HCT116 (cell line): ENCODE results near the gene DAPK1. TPM values are rescaled to one million over a fixed set of nuclear protein-coding genes. Genes with fewer than 3 reads are reported as not detected.

Experiments used
- ATAC-seq: fragments of 200-7000 bp; cut with Tn5 transposase; 2 replicates; pipeline ENCODE4 v1.9.1; 2020; ENCODE audit warnings: mild to moderate bottlenecking, moderate library complexity
- BruUV-seq: library from RNA; stranded (reverse); fragments of 400-500 nt; replicated peaks from 2 replicates; lab custom pipeline; 2021; lab: Mats Ljungman, UMichigan
- CTCF ChIA-PET: fragments of 300-600 bp; sonication (Branson Sonifier 250); formaldehyde crosslinking; loops from one replicate; lab custom pipeline; 2021; ENCODE audit warnings: antibody characterized with exemption; lab: Charles Lee
- POLR2A ChIA-PET: fragments of 300-600, 350-600 bp; sonication (Branson Sonifier 250); formaldehyde crosslinking; loops from one replicate; lab custom pipeline; 2021; ENCODE audit warnings: antibody characterized with exemption; lab: Charles Lee
- RAD21 ChIA-PET, 2 experiments: fragments of 300-600 bp; sonication (Branson Sonifier 250); formaldehyde crosslinking; loops; one replicate each; lab custom pipeline; 2023; ENCODE audit warnings: low total read pairs in 2 of 2; ENCODE audit not compliant: uncharacterized antibody in 2 of 2, unreplicated experiment in 2 of 2, low non-redundant PET in 1 of 2; lab: Charles Lee
- DNase-seq: peaks from one replicate; pipeline ENCODE4 v3.0.0-alpha.2; 2010; ENCODE audit warnings: low read depth, low spot score
- H2AFZ ChIP-seq: fragments of 200-600 bp; shearing (Covaris generic), sonication (generic); 2 replicates; pipeline ENCODE4 v1.6.1; 2017; ENCODE audit warnings: low read depth, mixed run types, mixed read lengths, antibody characterized with exemption, low read length; ENCODE audit not compliant: poor library complexity, severe bottlenecking
- H3K27ac ChIP-seq: 2 replicates; pipeline ENCODE4 v1.5.1; 2012; ENCODE audit warnings: low read depth, low read length
- H3K27me3 ChIP-seq: fragments of 200-600 bp; sonication (generic); 2 replicates; pipeline ENCODE4 v1.6.1; 2016; ENCODE audit warnings: mixed run types, low read length, mixed read lengths; ENCODE audit not compliant: insufficient read depth
- H3K36me3 ChIP-seq, 2 experiments: fragments of 200-500 bp in 1 of 2; fragments of 200-600 bp in 1 of 2; sonication (Bioruptor generic) in 1 of 2; sonication (generic) in 1 of 2; 2 replicates each; pipeline versions ENCODE4 v1.5.1 to v1.6.1; 2014 to 2016; ENCODE audit warnings: low read length in 2 of 2, inconsistent platforms in 1 of 2, mixed read lengths in 1 of 2, mixed run types in 1 of 2; ENCODE audit not compliant: insufficient read depth in 2 of 2, control insufficient read depth in 1 of 2
- H3K4me1 ChIP-seq, 2 experiments: fragments of 200-600 bp in 1 of 2; sonication (generic) in 1 of 2; 2 replicates each; pipeline versions ENCODE4 v1.5.1 to v1.6.1; 2012 to 2017; ENCODE audit warnings: low read length in 2 of 2, inconsistent platforms in 1 of 2, mild to moderate bottlenecking in 1 of 2, mixed read lengths in 1 of 2, mixed run types in 1 of 2, moderate library complexity in 1 of 2; ENCODE audit not compliant: insufficient read depth in 2 of 2, control insufficient read depth in 1 of 2
- H3K4me2 ChIP-seq: fragments of 200-600 bp; sonication (generic); 2 replicates; pipeline ENCODE4 v1.6.1; 2017; ENCODE audit warnings: mixed run types, low read length, mixed read lengths
- H3K4me3 ChIP-seq, 2 experiments: fragments of 200-600 bp in 1 of 2; sonication (generic) in 1 of 2; replicated peaks in 1 of 2; 2 replicates each; pipeline ENCODE4 v1.5.1; 2011 to 2016; ENCODE audit warnings: low read length in 2 of 2, control low read depth in 1 of 2, low read depth in 1 of 2, mild to moderate bottlenecking in 1 of 2, mixed read lengths in 1 of 2, mixed run types in 1 of 2
- H3K79me2 ChIP-seq: fragments of 200-600 bp; sonication (generic); 2 replicates; pipeline ENCODE4 v1.6.1; 2017; ENCODE audit warnings: mild to moderate bottlenecking, mixed run types, low read length, moderate library complexity, mixed read lengths; ENCODE audit not compliant: insufficient read depth
- H3K9ac ChIP-seq: fragments of 200-600 bp; sonication (generic); 2 replicates; pipeline ENCODE4 v1.6.1; 2016; ENCODE audit warnings: low read length, mixed read lengths
- H3K9me2 ChIP-seq: fragments of 200-600 bp; sonication (generic), shearing (Covaris generic); 2 replicates; pipeline ENCODE4 v1.6.1; 2017; ENCODE audit warnings: mixed run types, mild to moderate bottlenecking, moderate library complexity; ENCODE audit not compliant: insufficient read depth
- H3K9me3 ChIP-seq, 2 experiments: fragments of 200-500 bp in 1 of 2; fragments of 200-600 bp in 1 of 2; sonication (Bioruptor generic) in 1 of 2; sonication (generic) in 1 of 2; 2 replicates each; pipeline ENCODE4 v1.6.1; 2014 to 2017; ENCODE audit warnings: low read length in 2 of 2, mixed read lengths in 2 of 2, inconsistent platforms in 1 of 2, low read depth in 1 of 2, mild to moderate bottlenecking in 1 of 2, mixed run types in 1 of 2, moderate library complexity in 1 of 2; ENCODE audit not compliant: control insufficient read depth in 1 of 2, insufficient read depth in 1 of 2
- H4K20me1 ChIP-seq: fragments of 200-600 bp; sonication (generic), shearing (Covaris generic); 2 replicates; pipeline ENCODE4 v1.6.1; 2017; ENCODE audit warnings: mixed run types, mild to moderate bottlenecking, moderate library complexity; ENCODE audit not compliant: insufficient read depth
- CBX3 ChIP-seq: IDR thresholded peaks from 2 replicates; pipeline ENCODE4 v1.6.1; 2012; ENCODE audit warnings: low read depth
- ELF1 ChIP-seq: IDR thresholded peaks from 2 replicates; pipeline ENCODE4 v1.6.1; 2012; ENCODE audit warnings: low read depth, borderline replicate concordance
- FOSL1 ChIP-seq: IDR thresholded peaks from 2 replicates; pipeline ENCODE4 v1.6.1; 2012; ENCODE audit warnings: low read depth
- SP1 ChIP-seq: IDR thresholded peaks from 2 replicates; pipeline ENCODE4 v1.6.1; 2012; ENCODE audit warnings: low read depth
- SRF ChIP-seq: IDR thresholded peaks from 2 replicates; pipeline ENCODE4 v1.6.1; 2012; ENCODE audit warnings: low read depth
- ZFX ChIP-seq: fragments of 450-650 bp; IDR thresholded peaks from 2 replicates; pipeline ENCODE4 v1.6.1; 2017
- intact Hi-C: fragments of 100-400 bp; cut with micrococcal nuclease; formaldehyde crosslinking; loops from 2 replicates; pipeline ENCODE4 v1.10.0; 2022
- total RNA-seq: library from RNA; stranded (reverse); gene quantifications from one replicate; pipeline ENCODE4 v1.2.1, GENCODE V29; 2021; ENCODE audit not compliant: unreplicated experiment
- TF ChIP-seq, protein P1 (sequence below): IDR thresholded peaks from 2 replicates; pipeline ENCODE4 v1.6.1; 2012
- TF ChIP-seq, protein P2 (sequence below): IDR thresholded peaks from 2 replicates; pipeline ENCODE4 v1.6.1; 2012; ENCODE audit warnings: low read depth

The DAPK1 gene
- total RNA-seq, 1 experiment from 2014 or later = 5.6 TPM

DNA sequence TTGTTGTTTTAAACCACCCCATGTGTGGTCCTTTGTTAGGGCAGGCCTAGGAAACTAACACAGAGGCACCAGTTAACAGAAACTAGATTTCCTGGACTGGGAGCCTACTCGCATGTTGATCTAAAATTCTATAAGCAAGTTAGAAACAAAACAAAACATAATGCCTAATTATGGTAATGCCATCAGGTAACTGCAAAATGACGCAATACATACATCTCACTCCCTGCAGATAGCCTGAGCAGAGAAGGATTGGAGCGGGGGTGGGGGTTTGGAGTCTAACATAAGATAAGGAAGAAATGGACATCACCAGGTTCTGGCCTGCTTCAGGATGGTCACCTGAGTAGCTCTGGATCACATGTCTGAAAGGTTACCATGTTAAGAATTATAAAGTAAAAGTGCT, 114.9 kb downstream of the DAPK1 start:
- TF ChIP-seq, protein P1, sequence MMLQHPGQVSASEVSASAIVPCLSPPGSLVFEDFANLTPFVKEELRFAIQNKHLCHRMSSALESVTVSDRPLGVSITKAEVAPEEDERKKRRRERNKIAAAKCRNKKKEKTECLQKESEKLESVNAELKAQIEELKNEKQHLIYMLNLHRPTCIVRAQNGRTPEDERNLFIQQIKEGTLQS = no peak
- TF ChIP-seq SP1 (no peak), SRF (no peak), ELF1 (no peak), ZFX (no peak), FOSL1 (no peak), CBX3 (no peak)
- TF ChIP-seq, protein P2, sequence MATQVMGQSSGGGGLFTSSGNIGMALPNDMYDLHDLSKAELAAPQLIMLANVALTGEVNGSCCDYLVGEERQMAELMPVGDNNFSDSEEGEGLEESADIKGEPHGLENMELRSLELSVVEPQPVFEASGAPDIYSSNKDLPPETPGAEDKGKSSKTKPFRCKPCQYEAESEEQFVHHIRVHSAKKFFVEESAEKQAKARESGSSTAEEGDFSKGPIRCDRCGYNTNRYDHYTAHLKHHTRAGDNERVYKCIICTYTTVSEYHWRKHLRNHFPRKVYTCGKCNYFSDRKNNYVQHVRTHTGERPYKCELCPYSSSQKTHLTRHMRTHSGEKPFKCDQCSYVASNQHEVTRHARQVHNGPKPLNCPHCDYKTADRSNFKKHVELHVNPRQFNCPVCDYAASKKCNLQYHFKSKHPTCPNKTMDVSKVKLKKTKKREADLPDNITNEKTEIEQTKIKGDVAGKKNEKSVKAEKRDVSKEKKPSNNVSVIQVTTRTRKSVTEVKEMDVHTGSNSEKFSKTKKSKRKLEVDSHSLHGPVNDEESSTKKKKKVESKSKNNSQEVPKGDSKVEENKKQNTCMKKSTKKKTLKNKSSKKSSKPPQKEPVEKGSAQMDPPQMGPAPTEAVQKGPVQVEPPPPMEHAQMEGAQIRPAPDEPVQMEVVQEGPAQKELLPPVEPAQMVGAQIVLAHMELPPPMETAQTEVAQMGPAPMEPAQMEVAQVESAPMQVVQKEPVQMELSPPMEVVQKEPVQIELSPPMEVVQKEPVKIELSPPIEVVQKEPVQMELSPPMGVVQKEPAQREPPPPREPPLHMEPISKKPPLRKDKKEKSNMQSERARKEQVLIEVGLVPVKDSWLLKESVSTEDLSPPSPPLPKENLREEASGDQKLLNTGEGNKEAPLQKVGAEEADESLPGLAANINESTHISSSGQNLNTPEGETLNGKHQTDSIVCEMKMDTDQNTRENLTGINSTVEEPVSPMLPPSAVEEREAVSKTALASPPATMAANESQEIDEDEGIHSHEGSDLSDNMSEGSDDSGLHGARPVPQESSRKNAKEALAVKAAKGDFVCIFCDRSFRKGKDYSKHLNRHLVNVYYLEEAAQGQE = no peak
- Histone ChIP-seq H3K9me3 (no peaks in the 10 kb centered on the region), H3K9me2 (no peaks in the 10 kb centered on the region), H2AFZ (no peak overlapping the region), H3K27me3 (no peaks in the 10 kb centered on the region), H3K4me2 (no peak overlapping the region), H3K9ac (no peak overlapping the region), H3K4me3 (no peak overlapping the region), H3K4me1 (peaks cover 0 to 15% of the 10 kb centered on the region in 2 experiments; a peak in 2 of 4 replicates), H3K36me3 (no peaks in the 10 kb centered on the region), H3K27ac (no peak overlapping the region), H4K20me1 (no peaks in the 10 kb centered on the region), H3K79me2 (no peaks in the 10 kb centered on the region)
- ChIA-PET CTCF (no interaction called here), POLR2A (no interaction called here), RAD21 (no interaction called here)
- no TSS peak for BruUV-seq
- intact Hi-C loops = no loop called here
- DNase-seq (no peak), ATAC-seq (no peak)
